NCI-H146 (cell line): ENCODE measurements around the gene TMEM217.

Source experiments
- DNase-seq: peaks from one replicate; lab custom pipeline; 2025; lab: John Stamatoyannopoulos, UW

TMEM217 gene

GRCh38 chr6:37168811-37169495 lies 89.0 kb downstream of the TMEM217 start:
- peak; percentile 79 for DNase-seq

- DNase-seq = no peak
Observed at GRCh38 chr6:37168163-37168758, 89.7 kb downstream of the TMEM217 start.

- DNase-seq = no peak
Observed at GRCh38 chr6:37162740-37163139, 95.2 kb downstream of the TMEM217 start.
